BLaER1 treated with 17β-estradiol and CSF1 and Interleukin-3, amounts not matched to agents 10 nM and 100 nM (cell line): ENCODE data around the gene PRR18.

Experiments
- H3K27ac ChIP-seq, 11 experiments: shearing (Covaris generic); formaldehyde crosslinking; 2 replicates each; pipeline ENCODE4 v1.8.1; 2022
- H3K27me3 ChIP-seq, 11 experiments: shearing (Covaris generic); formaldehyde crosslinking; 2 replicates each; pipeline ENCODE4 v1.8.1; 2022
- H3K36me3 ChIP-seq, 11 experiments: shearing (Covaris generic); formaldehyde crosslinking; 2 replicates each; pipeline ENCODE4 v1.8.1; 2022
- H3K4me1 ChIP-seq, 10 experiments: shearing (Covaris generic); formaldehyde crosslinking; 2 replicates each; pipeline ENCODE4 v1.8.1; 2022
- H3K4me2 ChIP-seq, 11 experiments: shearing (Covaris generic); formaldehyde crosslinking; 2 replicates each; pipeline ENCODE4 v1.8.1; 2022
- H3K4me3 ChIP-seq, 10 experiments: shearing (Covaris generic); formaldehyde crosslinking; 2 replicates each; pipeline ENCODE4 v1.8.1; 2022
- H3K9ac ChIP-seq, 11 experiments: shearing (Covaris generic); formaldehyde crosslinking; 2 replicates each; pipeline ENCODE4 v1.8.1; 2022
- H3K9me3 ChIP-seq, 11 experiments: shearing (Covaris generic); formaldehyde crosslinking; replicated peaks in 1 of 11; 2 replicates each; pipeline ENCODE4 v1.8.1; 2022
- H4K20me1 ChIP-seq, 11 experiments: shearing (Covaris generic); formaldehyde crosslinking; 2 replicates each; pipeline ENCODE4 v1.8.1; 2022
- Cebpa-rat ChIP-seq, 11 experiments: shearing (Covaris generic); IDR thresholded peaks; 2 replicates each; pipeline ENCODE4 v1.8.1; 2022

PRR18 gene

DNA sequence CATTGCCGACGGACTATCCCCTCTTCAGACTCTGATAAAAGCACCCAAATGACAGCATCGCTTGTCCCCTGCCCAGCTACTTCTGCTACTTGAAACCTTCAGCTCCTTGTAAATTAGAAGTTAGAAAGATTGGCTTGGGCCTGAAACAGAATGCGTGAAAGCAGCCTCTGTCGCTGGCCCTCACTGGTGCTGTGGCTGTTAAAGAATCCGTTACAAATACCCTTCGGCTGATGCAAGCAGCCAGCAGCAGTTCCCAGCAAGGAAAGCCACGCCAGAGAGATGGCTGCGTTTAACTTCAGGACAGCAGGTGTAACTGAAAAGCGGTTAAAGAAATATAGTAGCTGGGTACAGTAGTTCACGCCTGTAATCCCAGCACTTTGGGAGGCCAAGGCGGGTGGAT lies 2.4 kb upstream of the PRR18 start:
- H3K4me2 ChIP-seq: no peak overlapping the region
- no peak overlapping the region for H3K27ac ChIP-seq
- peaks cover 0 to 14% (median 9%) of the 10 kb centered on the region in 11 experiments; a peak in 13 of 22 replicates for H3K9me3 ChIP-seq
- H3K4me1 ChIP-seq: peaks cover 0 to 16% (median 12%) of the 10 kb centered on the region in 10 experiments; a peak in 16 of 20 replicates
- H4K20me1 ChIP-seq: peaks cover 0 to 33% (median 20%) of the 10 kb centered on the region in 11 experiments; a peak in 12 of 22 replicates
- TF ChIP-seq Cebpa-rat (IDR thresholded peaks at IDR 0.05): no peak
- H3K4me3 ChIP-seq: no peak overlapping the region
- peaks cover 53 to 59% (median 54%) of the 10 kb centered on the region in 11 experiments for H3K27me3 ChIP-seq
- H3K36me3 ChIP-seq: no peaks in the 10 kb centered on the region
- H3K9ac ChIP-seq: no peak overlapping the region

DNA sequence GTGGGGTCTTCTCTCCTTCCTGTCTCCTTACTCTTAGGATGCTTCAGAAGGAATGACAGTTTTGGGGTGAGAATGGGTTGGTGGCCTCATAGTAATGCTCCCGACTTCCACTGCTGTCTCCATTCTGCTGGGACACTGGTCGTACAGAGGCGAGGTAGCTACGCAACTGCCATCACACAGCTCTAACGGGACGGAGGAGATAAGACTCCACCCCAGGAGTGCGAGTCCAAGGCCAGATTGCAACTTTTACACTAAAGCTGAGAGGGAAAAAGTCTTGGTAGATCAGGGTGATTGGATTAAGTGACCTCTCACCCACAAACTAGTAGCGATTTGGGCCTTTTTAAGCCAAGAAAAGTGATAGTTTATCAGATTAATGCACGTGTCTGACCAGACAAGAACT lies 1.8 kb upstream of the PRR18 start:
- no peak overlapping the region for H3K4me3 ChIP-seq
- H3K36me3 ChIP-seq: no peaks in the 10 kb centered on the region
- TF ChIP-seq Cebpa-rat (IDR thresholded peaks at IDR 0.05): no peak
- H3K9me3 ChIP-seq: peaks cover 0 to 14% (median 9%) of the 10 kb centered on the region in 11 experiments; a peak in 13 of 22 replicates
- H4K20me1 ChIP-seq: peaks cover 0 to 33% (median 20%) of the 10 kb centered on the region in 11 experiments; a peak in 12 of 22 replicates
- H3K27ac ChIP-seq: no peak overlapping the region
- H3K9ac ChIP-seq: no peak overlapping the region
- peaks cover 0 to 16% (median 12%) of the 10 kb centered on the region in 10 experiments; a peak in 16 of 20 replicates for H3K4me1 ChIP-seq
- H3K4me2 ChIP-seq: no peak overlapping the region
- peaks cover 59 to 66% (median 61%) of the 10 kb centered on the region in 11 experiments for H3K27me3 ChIP-seq

DNA sequence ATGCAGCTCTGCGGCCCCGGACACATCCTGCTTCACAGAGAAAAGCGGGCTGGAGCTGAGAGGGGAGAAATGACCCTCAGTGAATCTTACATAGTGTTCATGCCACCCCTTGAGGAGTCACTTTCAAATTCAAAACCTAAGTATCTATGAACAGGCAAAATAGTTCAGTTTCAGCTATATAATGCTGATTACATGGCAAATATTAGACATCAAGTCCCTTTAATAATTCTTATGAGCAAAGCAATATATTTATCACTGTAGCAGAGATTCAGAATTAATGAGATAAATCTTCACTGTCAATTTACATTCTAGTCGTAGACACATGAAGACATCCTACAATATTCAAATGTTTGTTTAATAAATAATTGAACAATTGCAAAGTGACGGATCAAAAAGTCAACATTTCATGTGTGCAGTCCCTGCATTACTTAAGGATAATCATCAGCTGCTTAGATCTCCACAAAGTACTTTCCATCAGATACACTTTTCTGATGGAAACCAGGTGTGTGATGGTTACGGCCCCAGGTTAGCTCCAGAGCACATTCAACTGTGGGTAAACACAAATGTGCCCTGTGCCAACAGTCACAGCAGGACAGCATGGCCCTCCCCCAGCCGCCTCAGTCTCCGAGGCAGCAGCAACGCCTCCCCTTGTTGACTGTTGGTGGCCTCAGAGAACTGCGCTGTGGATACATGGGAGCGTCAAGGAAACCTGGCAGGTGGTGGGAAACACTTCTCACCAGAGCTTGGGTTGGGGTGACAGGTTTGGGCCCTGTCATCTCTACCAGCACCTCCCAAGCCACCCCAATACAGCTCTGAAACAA lies 787 bp upstream of the PRR18 start:
- Histone ChIP-seq H3K9me3 (peaks cover 0 to 14% (median 9%) of the 10 kb centered on the region in 11 experiments; a peak in 13 of 22 replicates), H3K27me3 (peaks cover 60 to 76% (median 67%) of the 10 kb centered on the region in 11 experiments), H4K20me1 (peaks cover 0 to 33% (median 20%) of the 10 kb centered on the region in 11 experiments; a peak in 12 of 22 replicates), H3K4me2 (peak overlapping the region; percentile 84 to 99 (median 87); a peak in 21 of 22 replicates), H3K36me3 (no peaks in the 10 kb centered on the region), H3K4me3 (peak overlapping the region; percentile 49 to 69 (median 54); a peak in 18 of 20 replicates), H3K27ac (no peak overlapping the region), H3K9ac (peak overlapping the region in 4 of 11 experiments; percentile 17 to 61 (median 54); a peak in 4 of 22 replicates), H3K4me1 (peaks cover 0 to 16% (median 12%) of the 10 kb centered on the region in 10 experiments; a peak in 16 of 20 replicates)
- no peak for TF ChIP-seq Cebpa-rat (IDR thresholded peaks at IDR 0.05)

DNA sequence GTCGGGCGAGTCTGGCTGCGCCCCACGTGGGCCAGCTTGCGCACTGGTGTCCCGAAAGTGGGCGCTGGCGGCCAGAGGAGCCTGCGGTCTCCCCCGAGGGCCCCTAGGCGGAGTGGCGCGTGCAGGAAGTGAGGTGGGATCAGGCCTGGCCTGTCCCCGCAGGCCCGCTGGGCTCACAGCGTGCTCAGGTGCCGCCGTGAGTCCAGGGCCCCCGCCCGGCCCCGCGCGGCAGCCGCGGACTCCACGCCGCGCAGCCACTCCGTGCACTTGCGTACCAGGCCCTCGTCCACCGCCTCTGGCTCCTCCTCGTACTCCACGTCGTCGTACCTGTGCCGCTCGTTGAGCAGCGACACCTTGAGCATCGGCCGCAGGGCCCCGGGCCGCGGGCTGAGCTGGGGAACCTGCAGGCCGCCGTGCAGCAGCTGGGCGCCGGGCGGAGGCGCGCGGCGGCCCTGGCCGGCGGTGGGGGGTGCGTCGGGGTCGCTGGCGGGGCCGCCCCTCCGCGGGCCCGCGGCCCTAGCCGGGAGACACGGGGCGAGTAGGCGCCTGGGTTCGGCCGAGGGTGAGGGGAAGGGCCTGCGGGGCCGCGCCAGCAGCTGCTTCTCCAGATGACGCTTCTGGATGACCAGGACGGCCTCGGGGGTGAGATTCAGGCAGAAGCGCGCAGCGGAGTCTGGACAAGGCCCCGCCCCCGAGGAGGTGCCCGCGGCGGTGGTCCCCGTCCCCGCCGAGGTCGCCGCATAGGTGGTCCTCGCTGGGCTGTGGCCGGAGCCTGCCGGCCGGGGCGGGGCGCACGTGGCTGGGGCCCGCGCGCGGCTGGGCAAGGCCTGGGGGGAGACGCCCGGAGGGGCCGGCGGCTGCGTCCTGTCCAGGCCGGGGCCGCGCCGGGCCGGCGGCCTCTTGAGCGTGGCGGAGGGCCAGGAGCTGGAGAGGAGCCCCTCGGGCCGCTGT lies 835 bp downstream of the PRR18 start:
- Histone ChIP-seq H3K4me1 (peaks cover 0 to 16% (median 12%) of the 10 kb centered on the region in 10 experiments; a peak in 16 of 20 replicates), H4K20me1 (peaks cover 0 to 33% (median 20%) of the 10 kb centered on the region in 11 experiments; a peak in 12 of 22 replicates), H3K9ac (peak overlapping the region in 5 of 11 experiments; percentile 17 to 55 (median 38); a peak in 4 of 22 replicates), H3K4me3 (peak overlapping the region; percentile 49 to 69 (median 54)), H3K4me2 (peak overlapping the region; percentile 84 to 99 (median 87)), H3K9me3 (peaks cover 0 to 14% (median 9%) of the 10 kb centered on the region in 11 experiments; a peak in 13 of 22 replicates), H3K36me3 (no peaks in the 10 kb centered on the region), H3K27ac (no peak overlapping the region), H3K27me3 (peaks cover 60 to 79% (median 68%) of the 10 kb centered on the region in 11 experiments)
- TF ChIP-seq Cebpa-rat (IDR thresholded peaks at IDR 0.05): no peak

DNA sequence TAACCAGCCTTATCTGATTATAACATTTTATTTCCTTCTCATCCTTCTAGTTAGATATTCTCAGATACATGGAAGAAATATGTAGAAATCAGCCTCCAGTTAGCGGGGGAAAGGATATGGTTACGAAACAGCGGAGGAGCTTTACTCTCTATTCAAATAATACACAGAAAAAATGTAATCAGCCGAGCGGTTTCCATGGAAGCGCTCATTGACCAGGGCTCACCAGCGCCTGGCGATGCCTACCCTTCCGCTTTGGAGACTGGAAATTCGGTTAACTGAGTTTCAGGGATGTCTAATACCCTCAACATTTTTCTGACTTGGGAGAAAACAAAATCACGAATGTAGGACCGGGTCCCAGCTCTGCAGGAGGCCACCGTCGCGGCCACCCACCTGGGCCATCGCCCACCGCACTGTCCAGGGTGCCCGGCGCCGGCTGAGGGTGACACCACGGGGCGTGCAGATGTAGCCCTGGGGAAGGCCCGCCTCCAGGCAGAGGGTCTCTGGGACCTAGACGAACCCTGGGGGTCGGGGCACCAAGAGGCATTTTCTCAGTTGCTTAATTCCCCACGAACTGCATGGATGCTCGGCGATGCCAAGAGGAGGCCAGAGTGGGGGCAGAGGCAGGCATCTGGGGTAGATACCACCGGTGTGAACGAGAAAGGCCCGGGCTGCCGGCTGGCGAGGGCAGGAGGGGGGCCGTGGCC lies 1.7 kb downstream of the PRR18 start:
- H3K4me3 ChIP-seq: peak overlapping the region in 1 of 10 experiments; percentile 57; a peak in 1 of 20 replicates
- H3K36me3 ChIP-seq: no peaks in the 10 kb centered on the region
- H3K9ac ChIP-seq: no peak overlapping the region
- H3K4me2 ChIP-seq: no peak overlapping the region
- H3K27ac ChIP-seq: no peak overlapping the region
- no peak for TF ChIP-seq Cebpa-rat (IDR thresholded peaks at IDR 0.05)
- peaks cover 0 to 33% (median 20%) of the 10 kb centered on the region in 11 experiments; a peak in 12 of 22 replicates for H4K20me1 ChIP-seq
- peaks cover 60 to 79% (median 68%) of the 10 kb centered on the region in 11 experiments for H3K27me3 ChIP-seq
- peaks cover 0 to 14% (median 9%) of the 10 kb centered on the region in 11 experiments; a peak in 13 of 22 replicates for H3K9me3 ChIP-seq
- peaks cover 0 to 16% (median 12%) of the 10 kb centered on the region in 10 experiments; a peak in 16 of 20 replicates for H3K4me1 ChIP-seq

DNA sequence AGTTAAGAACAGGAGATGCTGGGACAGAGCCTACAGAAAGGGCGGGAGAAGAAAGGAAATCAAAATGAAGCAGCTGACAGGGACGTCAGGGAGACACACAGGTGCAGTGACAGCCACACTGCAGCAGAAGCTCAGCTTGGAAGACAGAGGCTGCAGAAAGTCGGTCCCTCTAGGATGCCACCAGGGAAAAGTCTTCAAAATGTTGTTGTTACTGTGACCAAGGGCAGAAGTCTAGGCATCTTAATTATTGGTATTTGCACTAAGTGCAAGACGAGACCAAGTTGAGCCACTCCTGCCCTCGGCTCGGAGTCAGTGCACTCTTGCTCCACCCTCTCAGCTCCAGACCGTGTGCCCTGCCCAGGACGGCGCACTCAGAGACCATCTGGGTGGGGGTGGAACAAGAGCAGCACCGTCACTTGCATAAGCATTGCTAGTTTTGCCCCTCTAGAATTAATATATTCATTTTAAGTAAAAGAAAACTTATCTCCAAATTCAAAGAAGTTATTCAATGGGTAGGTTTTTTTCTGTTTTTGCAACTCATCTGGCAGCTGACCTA lies 2.6 kb downstream of the PRR18 start:
- TF ChIP-seq Cebpa-rat (IDR thresholded peaks at IDR 0.05): no peak
- no peaks in the 10 kb centered on the region for H3K36me3 ChIP-seq
- peaks cover 0 to 16% (median 12%) of the 10 kb centered on the region in 10 experiments; a peak in 16 of 20 replicates for H3K4me1 ChIP-seq
- peaks cover 0 to 14% (median 9%) of the 10 kb centered on the region in 11 experiments; a peak in 13 of 22 replicates for H3K9me3 ChIP-seq
- H3K4me2 ChIP-seq: no peak overlapping the region
- H3K4me3 ChIP-seq: no peak overlapping the region
- no peak overlapping the region for H3K27ac ChIP-seq
- no peak overlapping the region for H3K9ac ChIP-seq
- peaks cover 0 to 31% (median 20%) of the 10 kb centered on the region in 11 experiments; a peak in 12 of 22 replicates for H4K20me1 ChIP-seq
- H3K27me3 ChIP-seq: peaks cover 57 to 70% (median 61%) of the 10 kb centered on the region in 11 experiments

DNA sequence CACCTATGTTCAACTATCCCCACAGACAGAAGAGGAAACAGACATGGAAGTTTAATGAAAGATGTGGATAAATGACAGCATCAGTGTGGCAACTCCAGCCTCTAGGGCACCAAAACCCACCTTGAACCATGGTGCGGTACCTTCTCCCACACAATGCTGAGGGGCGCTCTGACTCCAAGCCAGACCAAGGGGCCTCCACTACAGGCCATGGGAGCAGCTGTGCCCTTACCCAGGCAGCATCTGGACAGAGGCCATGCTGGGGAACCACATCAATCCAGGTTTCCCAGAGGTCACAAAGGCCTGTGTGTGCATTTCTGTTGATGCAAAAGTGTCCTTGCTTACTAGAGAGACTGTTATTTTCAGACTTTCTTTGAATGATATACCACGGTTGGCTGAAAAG lies 4.1 kb downstream of the PRR18 start:
- H3K4me2 ChIP-seq: no peak overlapping the region
- no peak overlapping the region for H3K27ac ChIP-seq
- no peak overlapping the region for H3K4me3 ChIP-seq
- no peak for TF ChIP-seq Cebpa-rat (IDR thresholded peaks at IDR 0.05)
- peaks cover 0 to 27% (median 20%) of the 10 kb centered on the region in 11 experiments; a peak in 12 of 22 replicates for H4K20me1 ChIP-seq
- peaks cover 42 to 55% (median 46%) of the 10 kb centered on the region in 11 experiments for H3K27me3 ChIP-seq
- peaks cover 0 to 16% (median 12%) of the 10 kb centered on the region in 10 experiments; a peak in 16 of 20 replicates for H3K4me1 ChIP-seq
- H3K9me3 ChIP-seq: peaks cover 0 to 14% (median 9%) of the 10 kb centered on the region in 11 experiments; a peak in 13 of 22 replicates
- H3K36me3 ChIP-seq: no peaks in the 10 kb centered on the region
- H3K9ac ChIP-seq: no peak overlapping the region
